Gastrocnemius medialis (tissue), 4 donors: ENCODE data around the gene PRDM15. TPM values are rescaled to one million over a fixed set of nuclear protein-coding genes. Genes with fewer than 3 reads are reported as not detected.

Experiments used
- ATAC-seq, 2 donors: fragments of 150-250 bp; one replicate each; pipeline ENCODE4 v1.9.1; 2016
- DNase-seq, 2 donors: peaks; one replicate each; pipeline ENCODE4 v3.0.0-alpha.2; 2019
- H3K27ac ChIP-seq, 4 donors: fragments of 200-600 bp; sonication (generic); 1 replicate in 1 of 4; 2 replicates in 3 of 4; pipeline ENCODE4 v1.5.1; 2016 to 2018; ENCODE audit warnings: mild to moderate bottlenecking in 2 of 4, moderate library complexity in 1 of 4
- H3K27me3 ChIP-seq, 3 donors: fragments of 200-600 bp; sonication (generic) in 2 of 3; 1 replicate in 1 of 3; 2 replicates in 2 of 3; pipeline versions ENCODE4 v1.5.1 to v1.6.0; 2016 to 2019; ENCODE audit warnings: mild to moderate bottlenecking in 1 of 3, moderate library complexity in 1 of 3
- H3K36me3 ChIP-seq, 2 donors: fragments of 200-600 bp; sonication (generic) in 1 of 2; one replicate each; pipeline ENCODE4 v1.5.1; 2017 to 2018
- H3K4me1 ChIP-seq, 2 donors: fragments of 200-600 bp; sonication (generic) in 1 of 2; one replicate each; pipeline ENCODE4 v1.5.1; 2016 to 2017; ENCODE audit warnings: mild to moderate bottlenecking in 2 of 2
- H3K4me3 ChIP-seq, 4 donors: fragments of 200-600 bp; sonication (generic) in 3 of 4; 1 replicate in 1 of 4; 2 replicates in 3 of 4; pipeline ENCODE4 v1.5.1; 2016 to 2019; ENCODE audit warnings: mild to moderate bottlenecking in 2 of 4
- H3K9me3 ChIP-seq, 3 donors: fragments of 200-600 bp; sonication (generic) in 2 of 3; 1 replicate in 1 of 3; 2 replicates in 2 of 3; pipeline ENCODE4 v1.5.1; 2016 to 2019
- CTCF ChIP-seq, 5 experiments: fragments of 450-650 bp in 3 of 5; fragments of 200-600 bp in 2 of 5; sonication (generic) in 2 of 5; IDR thresholded peaks in 4 of 5; conservative IDR thresholded peaks in 1 of 5; 1 replicate in 4 of 5; 2 replicates in 1 of 5; pipeline ENCODE4 v1.5.1; 2016 to 2019; ENCODE audit warnings: antibody characterized with exemption in 5 of 5, mild to moderate bottlenecking in 3 of 5, moderate library complexity in 3 of 5
- POLR2A ChIP-seq, 2 donors: fragments of 450-650 bp; IDR thresholded peaks; one replicate each; pipeline ENCODE4 v1.6.1; 2017; ENCODE audit warnings: antibody characterized with exemption in 2 of 2, mild to moderate bottlenecking in 2 of 2, moderate library complexity in 2 of 2
- in situ Hi-C, 4 donors: fragments of 200-750 bp; cut with MboI; loops; one replicate each; pipeline versions ENCODE4 v1.15.0 to v1.8.0; 2017; ENCODE audit warnings: low sequenced_read_pairs in 4 of 4
- intact Hi-C: fragments of 100-400 bp; cut with DNase I; formaldehyde crosslinking; loops from one replicate; pipeline ENCODE4 v1.15.1; 2023; ENCODE audit warnings: low total_unique reads
- total RNA-seq, 4 donors: library from RNA; depleted of rRNA; stranded (reverse); fragments of >200 nt; gene quantifications; one replicate each; pipeline versions ENCODE4 v1.1.0 to v1.2.3, GENCODE V29; 2016

PRDM15 gene
- total RNA-seq, 4 donors from 2014 or later = 4.4 to 13.6 (median 5.4) TPM

GRCh38 chr21:41856572-41856971, 22.6 kb downstream of the PRDM15 start:
- no peak for TF ChIP-seq POLR2A (IDR thresholded peaks at IDR 0.05)
- TF ChIP-seq CTCF (IDR thresholded peaks at IDR 0.05 in 4 of 5, conservative IDR thresholded peaks at IDR 0.05 in 1 of 5) = no peak
- H3K4me1 ChIP-seq = no peaks in the 10 kb centered on the region
- in situ Hi-C loops (no loop called here), intact Hi-C loops (no loop called here)
- H3K36me3 ChIP-seq = peaks cover 0 to 30% of the 10 kb centered on the region in 2 donors
- DNase-seq (no peak), ATAC-seq (no peak)
- H3K27me3 ChIP-seq = no peaks in the 10 kb centered on the region
- H3K9me3 ChIP-seq = no peaks in the 10 kb centered on the region
- H3K27ac ChIP-seq = no peak overlapping the region
- H3K4me3 ChIP-seq = no peak overlapping the region

- H3K4me3 ChIP-seq = no peak overlapping the region
- in situ Hi-C loops (no loop called here), intact Hi-C loops (no loop called here)
- DNase-seq (no peak), ATAC-seq (no peak)
- H3K4me1 ChIP-seq = no peaks in the 10 kb centered on the region
- peaks cover 0 to 32% of the 10 kb centered on the region in 2 donors for H3K36me3 ChIP-seq
- H3K9me3 ChIP-seq = no peaks in the 10 kb centered on the region
- no peaks in the 10 kb centered on the region for H3K27me3 ChIP-seq
- TF ChIP-seq POLR2A (IDR thresholded peaks at IDR 0.05) = no peak
- no peak for TF ChIP-seq CTCF (IDR thresholded peaks at IDR 0.05 in 4 of 5, conservative IDR thresholded peaks at IDR 0.05 in 1 of 5)
- H3K27ac ChIP-seq = no peak overlapping the region
Measured at GRCh38 chr21:41854426-41854995, 24.6 kb downstream of the PRDM15 start.

- in situ Hi-C loops = no loop called here
- H3K27me3 ChIP-seq = no peaks in the 10 kb centered on the region
- no peak for ATAC-seq
- no peak overlapping the region for H3K27ac ChIP-seq
- H3K36me3 ChIP-seq = peaks cover 0 to 26% of the 10 kb centered on the region in 2 donors
- no peaks in the 10 kb centered on the region for H3K9me3 ChIP-seq
- no peaks in the 10 kb centered on the region for H3K4me1 ChIP-seq
- intact Hi-C loops = no loop called here
- DNase-seq = no peak
- no peak overlapping the region for H3K4me3 ChIP-seq
- TF ChIP-seq POLR2A (IDR thresholded peaks at IDR 0.05) = no peak
- no peak for TF ChIP-seq CTCF (IDR thresholded peaks at IDR 0.05 in 4 of 5, conservative IDR thresholded peaks at IDR 0.05 in 1 of 5)
Measured at GRCh38 chr21:41852929-41853320, 26.2 kb downstream of the PRDM15 start.

- peaks cover 0 to 26% of the 10 kb centered on the region in 2 donors for H3K36me3 ChIP-seq
- intact Hi-C loops (no loop called here), in situ Hi-C loops (no loop called here)
- H3K27me3 ChIP-seq = no peaks in the 10 kb centered on the region
- H3K4me3 ChIP-seq = no peak overlapping the region
- DNase-seq (no peak), ATAC-seq (no peak)
- H3K9me3 ChIP-seq = no peaks in the 10 kb centered on the region
- no peak overlapping the region for H3K27ac ChIP-seq
- no peaks in the 10 kb centered on the region for H3K4me1 ChIP-seq
- TF ChIP-seq POLR2A (IDR thresholded peaks at IDR 0.05) = no peak
- TF ChIP-seq CTCF (IDR thresholded peaks at IDR 0.05 in 4 of 5, conservative IDR thresholded peaks at IDR 0.05 in 1 of 5) = no peak
Measured at GRCh38 chr21:41852151-41852928, 26.8 kb downstream of the PRDM15 start.
